ENCODE results near the gene TAOK2.
A peak's percentile ranks its signal among the peaks of the same experiment; 100 is the strongest.
"Not testable (repeated sequence)": the region's sequence is repeated elsewhere in the genome, so short reads cannot be mapped to it uniquely, and the experiment has no call there.

Gene TAOK2

GRCh38 chr16:30025574-30025973 lies 51.9 kb downstream of the TAOK2 start:
- DNase-seq: no peak

GRCh38 chr16:30026449-30026848 lies 52.8 kb downstream of the TAOK2 start:
- DNase-seq: no peak

- no peak for DNase-seq
Observed at GRCh38 chr16:30027588-30028437, 54.1 kb downstream of the TAOK2 start.

DNA sequence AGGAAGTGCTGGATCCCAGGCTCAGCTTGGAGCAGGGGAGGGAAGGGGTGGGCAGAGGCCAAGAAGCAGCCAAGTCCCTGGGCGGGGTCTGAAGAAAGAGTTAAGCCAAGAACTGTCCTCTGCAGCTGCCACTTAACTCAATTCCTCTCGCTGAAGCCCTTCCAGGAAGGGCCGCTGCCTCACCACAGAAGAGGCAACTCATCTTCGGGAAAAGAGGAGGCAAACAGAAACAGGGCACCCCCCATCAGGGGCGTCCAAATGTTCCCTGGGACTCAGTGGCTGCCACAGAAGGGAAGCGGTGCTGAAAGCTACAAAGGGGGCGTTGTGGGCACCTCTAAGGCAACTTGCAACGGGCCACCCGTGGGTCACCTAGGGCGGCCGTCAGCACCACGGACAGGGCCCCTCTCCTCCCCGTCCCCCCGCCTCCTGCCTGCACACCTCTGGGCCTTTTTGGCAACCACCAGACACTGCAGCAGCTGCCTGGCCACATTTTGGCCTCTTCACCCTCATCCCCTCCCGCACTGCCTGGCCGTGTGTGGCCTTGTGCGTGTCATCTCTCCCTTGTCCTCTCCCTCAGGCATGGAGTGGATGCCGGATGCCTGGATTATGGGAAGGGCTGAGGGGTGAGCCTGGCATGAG lies 54.9 kb downstream of the TAOK2 start:
- no peak for DNase-seq

- DNase-seq: no peak
Observed at GRCh38 chr16:30030011-30030685, 56.5 kb downstream of the TAOK2 start.

DNA sequence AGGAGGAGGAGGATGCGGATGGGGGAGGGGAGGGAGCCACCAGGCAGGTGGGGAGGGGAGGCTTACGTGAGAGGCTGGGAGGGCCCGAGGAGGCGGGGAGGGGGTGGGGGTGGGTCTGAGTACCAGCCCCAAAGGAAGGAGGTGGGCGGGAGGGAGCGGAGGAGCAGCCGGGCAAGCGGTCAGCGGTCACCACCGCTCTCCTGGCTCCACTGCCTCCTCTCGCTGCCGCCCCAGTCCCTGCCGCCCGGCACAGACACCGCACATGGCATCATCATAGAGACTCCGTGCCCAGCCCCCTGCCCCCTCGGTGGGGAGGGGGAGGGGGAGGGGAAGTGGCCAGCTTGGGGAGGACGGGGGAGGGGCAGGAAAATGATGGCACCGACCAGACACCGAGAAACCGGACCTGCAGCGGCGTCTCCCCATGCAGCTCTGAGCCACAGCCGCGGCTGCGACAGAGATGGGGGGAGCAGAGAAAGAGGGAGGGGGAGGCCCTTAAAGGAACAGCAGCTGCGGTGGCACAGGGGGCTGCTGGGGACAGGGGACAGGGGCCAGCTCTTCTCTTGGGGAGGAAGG lies 57.3 kb downstream of the TAOK2 start, which contains the start of gene TLCD3B:
TLCD3B (minus strand) TSS at position 431 of the 573 bp plus-strand sequence. CDS start 744 bp downstream, outside the sequence.
- DNase-seq: no peak

GRCh38 chr16:30031477-30031918 lies 57.8 kb downstream of the TAOK2 start:
- DNase-seq: no peak

- DNase-seq: peak; percentile 12 to 73
Observed at GRCh38 chr16:30032083-30032819, 58.6 kb downstream of the TAOK2 start.

- DNase-seq: no peak
Observed at GRCh38 chr16:30033270-30033669, 59.6 kb downstream of the TAOK2 start.

GRCh38 chr16:30040221-30040620 lies 66.6 kb downstream of the TAOK2 start:
- peak in 1 of 2 donors; percentile 67 for DNase-seq

DNA sequence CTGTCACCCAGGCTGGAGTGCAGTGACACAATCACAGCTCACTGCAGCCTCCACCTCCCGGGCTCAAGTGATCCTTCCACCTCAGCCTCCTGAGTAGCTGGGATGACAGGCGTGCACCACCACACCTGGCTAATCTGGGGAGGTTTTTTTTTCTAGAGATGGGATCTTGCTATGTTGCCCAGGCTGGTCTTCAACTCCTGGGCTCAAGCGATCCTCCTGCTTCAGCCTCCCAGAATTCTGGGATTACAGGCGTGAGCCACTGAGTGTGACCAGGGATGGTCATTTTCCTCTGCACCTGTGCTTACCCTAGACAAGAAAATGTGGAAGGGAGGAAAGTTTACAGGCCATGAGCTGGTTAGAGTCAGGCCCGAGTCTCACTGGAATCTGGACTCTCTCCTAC lies 67.0 kb downstream of the TAOK2 start:
- DNase-seq: not testable (repeated sequence)

- no peak for DNase-seq
Observed at GRCh38 chr16:30041841-30042240, 68.2 kb downstream of the TAOK2 start.

Data from bone marrow (tissue), 2 donors.